Fibroblast of lung (primary cell): Measurements from ENCODE around the gene TAF11. TPM values are rescaled to one million over a fixed set of nuclear protein-coding genes. Genes with fewer than 3 reads are reported as not detected.

Source experiments
- DNase-seq, 2 donors: peaks; one replicate each; pipeline versions ENCODE4 v3.0.0 to v3.0.0-alpha.2; 2010; ENCODE audit warnings: low read depth in 2 of 2
- H2AFZ ChIP-seq: 2 replicates; pipeline ENCODE4 v1.5.1; 2012; ENCODE audit warnings: low read length, control low read depth, inconsistent platforms
- H3K27ac ChIP-seq: 2 replicates; pipeline ENCODE4 v1.5.1; 2011; ENCODE audit warnings: low read length, control low read depth; ENCODE audit not compliant: insufficient read depth
- H3K27me3 ChIP-seq: 2 replicates; pipeline ENCODE4 v1.5.1; 2011; ENCODE audit warnings: mild to moderate bottlenecking, low read length; ENCODE audit not compliant: control insufficient read depth, insufficient read depth
- H3K36me3 ChIP-seq: 2 replicates; pipeline ENCODE4 v1.5.1; 2011; ENCODE audit warnings: low read length; ENCODE audit not compliant: control insufficient read depth, insufficient read depth
- H3K4me1 ChIP-seq: 2 replicates; pipeline ENCODE4 v1.5.1; 2011; ENCODE audit warnings: low read length; ENCODE audit not compliant: control insufficient read depth, insufficient read depth; ENCODE audit errors: extremely low read depth
- H3K4me2 ChIP-seq: 2 replicates; pipeline ENCODE4 v1.5.1; 2011; ENCODE audit warnings: low read length, control low read depth; ENCODE audit not compliant: insufficient read depth; ENCODE audit errors: extremely low read depth
- H3K4me3 ChIP-seq, 4 experiments: fragments of 200-600 bp in 1 of 4; sonication (generic) in 1 of 4; replicated peaks in 1 of 4; 2 replicates each; pipeline ENCODE4 v1.5.1; 2011 to 2016; ENCODE audit warnings: low read length in 4 of 4, low read depth in 3 of 4, mild to moderate bottlenecking in 3 of 4, control low read depth in 2 of 4, inconsistent platforms in 1 of 4, mixed read lengths in 1 of 4; ENCODE audit not compliant: insufficient read depth in 1 of 4; ENCODE audit errors: control extremely low read depth in 1 of 4
- H3K79me2 ChIP-seq: 2 replicates; pipeline ENCODE4 v1.5.1; 2012; ENCODE audit warnings: mild to moderate bottlenecking, low read length, inconsistent platforms; ENCODE audit not compliant: control insufficient read depth, insufficient read depth
- H3K9ac ChIP-seq: 2 replicates; pipeline ENCODE4 v1.5.1; 2011; ENCODE audit warnings: mild to moderate bottlenecking, low read length, control low read depth; ENCODE audit not compliant: insufficient read depth
- H3K9me3 ChIP-seq: 2 replicates; pipeline ENCODE4 v1.5.1; 2012; ENCODE audit warnings: low read depth, low read length; ENCODE audit not compliant: control insufficient read depth, insufficient read depth
- H4K20me1 ChIP-seq: 2 replicates; pipeline ENCODE4 v1.5.1; 2011; ENCODE audit warnings: low read length; ENCODE audit not compliant: control insufficient read depth, insufficient read depth; ENCODE audit errors: extremely low read depth
- EZH2 ChIP-seq: IDR thresholded peaks from 2 replicates; pipeline ENCODE4 v1.5.1; 2012; ENCODE audit warnings: low read length, control low read depth, mild to moderate bottlenecking; ENCODE audit errors: missing control alignments
- polyA plus RNA-seq, 2 donors: library from polyadenylated mRNA; depleted of rRNA in 1 of 2; stranded (reverse) in 1 of 2; unstranded in 1 of 2; fragments of >200 nt; gene quantifications; 2 replicates each; pipeline ENCODE4 v1.2.1, GENCODE V29; 2011 to 2012; ENCODE audit warnings: missing spikeins in 1 of 2
- total RNA-seq: library from RNA; depleted of rRNA; stranded (reverse); fragments of >200 nt; gene quantifications from 2 replicates; pipeline ENCODE4 v1.2.1, GENCODE V29; 2014
- TF ChIP-seq, protein P1 (sequence below), 2 donors: IDR thresholded peaks in 1 of 2; conservative IDR thresholded peaks in 1 of 2; 1 replicate in 1 of 2; 2 replicates in 1 of 2; pipeline ENCODE4 v1.5.1; 2011 to 2012; ENCODE audit warnings: low read length in 2 of 2, control low read depth in 1 of 2, inconsistent platforms in 1 of 2, low read depth in 1 of 2, mild to moderate bottlenecking in 1 of 2

TAF11 gene
- total and polyA plus RNA-seq, 2 donors (not counting 1 experiment from before 2014, with no cell fraction given) = 13.9 to 35.6 TPM

DNA sequence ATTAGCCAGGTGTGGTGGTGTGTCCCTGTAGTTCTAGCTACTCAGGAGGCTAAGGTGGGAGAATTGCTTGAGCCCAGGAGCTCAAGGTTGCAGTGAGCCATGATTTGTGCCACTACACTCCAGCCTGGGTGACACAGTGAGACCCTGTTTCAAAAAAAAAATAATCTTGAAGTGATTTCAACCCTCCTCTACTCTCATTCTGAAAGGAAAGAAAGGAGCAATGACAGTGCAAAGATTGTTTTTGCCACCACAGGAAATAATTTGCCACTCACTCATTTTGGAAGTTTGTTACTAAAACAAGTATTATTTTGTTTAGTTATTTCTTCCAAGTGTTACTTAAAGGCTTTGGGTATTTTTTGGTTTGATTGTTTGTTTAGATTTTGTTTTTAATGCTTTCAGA is 50.3 kb downstream of the TAF11 start:
- H4K20me1 ChIP-seq = no peaks in the 10 kb centered on the region
- H3K9ac ChIP-seq = no peak overlapping the region
- DNase-seq = no peak
- no peak overlapping the region for H3K4me2 ChIP-seq
- no peak overlapping the region for H3K4me3 ChIP-seq
- no peak overlapping the region for H3K27ac ChIP-seq
- no peaks in the 10 kb centered on the region for H3K36me3 ChIP-seq
- no peaks in the 10 kb centered on the region for H3K79me2 ChIP-seq
- H3K27me3 ChIP-seq = no peaks in the 10 kb centered on the region
- no peak for TF ChIP-seq EZH2
- TF ChIP-seq, protein P1, sequence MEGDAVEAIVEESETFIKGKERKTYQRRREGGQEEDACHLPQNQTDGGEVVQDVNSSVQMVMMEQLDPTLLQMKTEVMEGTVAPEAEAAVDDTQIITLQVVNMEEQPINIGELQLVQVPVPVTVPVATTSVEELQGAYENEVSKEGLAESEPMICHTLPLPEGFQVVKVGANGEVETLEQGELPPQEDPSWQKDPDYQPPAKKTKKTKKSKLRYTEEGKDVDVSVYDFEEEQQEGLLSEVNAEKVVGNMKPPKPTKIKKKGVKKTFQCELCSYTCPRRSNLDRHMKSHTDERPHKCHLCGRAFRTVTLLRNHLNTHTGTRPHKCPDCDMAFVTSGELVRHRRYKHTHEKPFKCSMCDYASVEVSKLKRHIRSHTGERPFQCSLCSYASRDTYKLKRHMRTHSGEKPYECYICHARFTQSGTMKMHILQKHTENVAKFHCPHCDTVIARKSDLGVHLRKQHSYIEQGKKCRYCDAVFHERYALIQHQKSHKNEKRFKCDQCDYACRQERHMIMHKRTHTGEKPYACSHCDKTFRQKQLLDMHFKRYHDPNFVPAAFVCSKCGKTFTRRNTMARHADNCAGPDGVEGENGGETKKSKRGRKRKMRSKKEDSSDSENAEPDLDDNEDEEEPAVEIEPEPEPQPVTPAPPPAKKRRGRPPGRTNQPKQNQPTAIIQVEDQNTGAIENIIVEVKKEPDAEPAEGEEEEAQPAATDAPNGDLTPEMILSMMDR (conservative IDR thresholded peaks at IDR 0.05 in 1 of 2, IDR thresholded peaks at IDR 0.05 in 1 of 2; ENCODE audit: low read depth in 1 of 2, low read length in 2 of 2) = no peak
- H2AFZ ChIP-seq = no peak overlapping the region
- H3K9me3 ChIP-seq = no peaks in the 10 kb centered on the region
- H3K4me1 ChIP-seq = peaks cover 3% of the 10 kb centered on the region

DNA sequence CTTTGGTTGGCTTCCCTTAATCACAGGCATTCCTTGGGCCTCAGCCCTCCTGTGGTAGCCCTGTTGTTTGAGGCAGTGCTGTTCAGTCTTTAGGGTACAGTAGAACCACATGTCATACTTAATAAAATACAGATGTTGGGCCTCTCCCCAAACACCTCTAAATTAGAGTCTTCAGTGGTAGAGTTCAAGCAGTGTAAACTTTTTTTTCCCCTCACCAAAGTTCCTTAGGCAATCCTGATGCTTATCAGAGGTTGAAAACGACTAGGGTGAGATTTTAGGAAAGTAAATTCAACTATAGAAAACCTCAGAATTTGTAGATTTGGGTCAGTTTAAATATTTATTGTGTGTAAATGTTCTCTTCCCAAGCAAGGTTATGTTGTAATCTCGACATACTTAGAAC is 51.4 kb downstream of the TAF11 start:
- H2AFZ ChIP-seq = no peak overlapping the region
- DNase-seq = no peak
- H3K27me3 ChIP-seq = no peaks in the 10 kb centered on the region
- H3K4me1 ChIP-seq = peaks cover 3% of the 10 kb centered on the region
- H4K20me1 ChIP-seq = no peaks in the 10 kb centered on the region
- H3K9ac ChIP-seq = no peak overlapping the region
- no peak overlapping the region for H3K4me2 ChIP-seq
- H3K9me3 ChIP-seq = no peaks in the 10 kb centered on the region
- no peak for TF ChIP-seq EZH2
- H3K79me2 ChIP-seq = no peaks in the 10 kb centered on the region
- H3K27ac ChIP-seq = no peak overlapping the region
- H3K4me3 ChIP-seq = no peak overlapping the region
- no peaks in the 10 kb centered on the region for H3K36me3 ChIP-seq

DNA sequence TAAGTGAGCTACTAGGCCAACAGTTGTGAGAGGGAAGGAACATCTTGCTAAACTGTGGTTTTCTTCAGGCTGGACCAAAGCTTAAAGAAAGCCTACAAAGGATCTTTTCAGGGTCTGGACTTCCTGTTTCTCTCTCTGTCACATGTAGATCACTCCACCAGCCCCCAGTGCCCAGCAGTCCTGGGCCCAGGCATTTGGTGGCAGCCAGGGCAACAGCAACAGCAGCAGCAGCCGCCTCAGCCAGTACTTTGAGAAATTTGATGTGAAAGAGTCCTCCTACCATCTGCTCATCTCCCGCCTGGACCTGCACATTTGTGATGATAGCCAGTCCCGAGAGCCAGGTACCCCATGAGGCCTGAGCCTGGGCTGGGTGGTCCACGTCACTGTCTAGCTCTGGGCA is 51.8 kb downstream of the TAF11 start:
- no peak for DNase-seq
- Histone ChIP-seq H3K79me2 (no peaks in the 10 kb centered on the region), H3K4me1 (peaks cover 3% of the 10 kb centered on the region), H3K9ac (no peak overlapping the region), H2AFZ (no peak overlapping the region), H3K4me2 (no peak overlapping the region), H3K36me3 (no peaks in the 10 kb centered on the region), H3K27me3 (no peaks in the 10 kb centered on the region), H3K27ac (no peak overlapping the region), H4K20me1 (no peaks in the 10 kb centered on the region), H3K4me3 (no peak overlapping the region), H3K9me3 (no peaks in the 10 kb centered on the region)
- TF ChIP-seq, protein P1 (conservative IDR thresholded peaks at IDR 0.05 in 1 of 2, IDR thresholded peaks at IDR 0.05 in 1 of 2; ENCODE audit: low read depth in 1 of 2, low read length in 2 of 2) = no peak
- no peak for TF ChIP-seq EZH2
